GM12874 (cell line): ENCODE data around the gene PCNT.

Source experiments
- TF ChIP-seq, protein P1 (sequence below): IDR thresholded peaks from 2 replicates; pipeline ENCODE4 v1.5.1; 2011; ENCODE audit warnings: low read depth, mild to moderate bottlenecking, control low read depth, low read length, moderate library complexity; ENCODE audit not compliant: insufficient read depth

Gene PCNT

GRCh38 chr21:46469275-46469674 is 145.3 kb downstream of the PCNT start:
- TF ChIP-seq, protein P1, sequence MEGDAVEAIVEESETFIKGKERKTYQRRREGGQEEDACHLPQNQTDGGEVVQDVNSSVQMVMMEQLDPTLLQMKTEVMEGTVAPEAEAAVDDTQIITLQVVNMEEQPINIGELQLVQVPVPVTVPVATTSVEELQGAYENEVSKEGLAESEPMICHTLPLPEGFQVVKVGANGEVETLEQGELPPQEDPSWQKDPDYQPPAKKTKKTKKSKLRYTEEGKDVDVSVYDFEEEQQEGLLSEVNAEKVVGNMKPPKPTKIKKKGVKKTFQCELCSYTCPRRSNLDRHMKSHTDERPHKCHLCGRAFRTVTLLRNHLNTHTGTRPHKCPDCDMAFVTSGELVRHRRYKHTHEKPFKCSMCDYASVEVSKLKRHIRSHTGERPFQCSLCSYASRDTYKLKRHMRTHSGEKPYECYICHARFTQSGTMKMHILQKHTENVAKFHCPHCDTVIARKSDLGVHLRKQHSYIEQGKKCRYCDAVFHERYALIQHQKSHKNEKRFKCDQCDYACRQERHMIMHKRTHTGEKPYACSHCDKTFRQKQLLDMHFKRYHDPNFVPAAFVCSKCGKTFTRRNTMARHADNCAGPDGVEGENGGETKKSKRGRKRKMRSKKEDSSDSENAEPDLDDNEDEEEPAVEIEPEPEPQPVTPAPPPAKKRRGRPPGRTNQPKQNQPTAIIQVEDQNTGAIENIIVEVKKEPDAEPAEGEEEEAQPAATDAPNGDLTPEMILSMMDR: no peak

DNA sequence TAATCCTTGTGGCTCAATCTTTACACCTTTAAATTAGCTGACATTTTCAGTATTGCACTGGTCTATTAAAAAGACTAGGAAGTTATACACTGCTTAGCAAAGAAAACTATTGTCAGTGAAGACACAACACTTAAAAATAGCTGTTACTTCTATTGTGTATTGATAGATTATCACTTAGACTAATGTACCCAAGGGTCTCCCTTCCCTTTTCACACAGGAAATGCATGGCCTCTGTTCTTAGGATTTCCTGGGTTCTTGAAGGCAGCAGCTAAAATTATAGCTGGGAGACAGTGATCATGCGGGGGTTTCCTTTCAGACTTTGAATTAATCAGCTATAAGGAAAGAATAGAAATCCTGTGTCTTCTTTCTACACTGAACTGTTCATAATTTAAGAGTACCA is 147.6 kb downstream of the PCNT start:
- TF ChIP-seq, protein P1: no peak

- TF ChIP-seq, protein P1: no peak
Observed at GRCh38 chr21:46472246-46472645, 148.3 kb downstream of the PCNT start.

DNA sequence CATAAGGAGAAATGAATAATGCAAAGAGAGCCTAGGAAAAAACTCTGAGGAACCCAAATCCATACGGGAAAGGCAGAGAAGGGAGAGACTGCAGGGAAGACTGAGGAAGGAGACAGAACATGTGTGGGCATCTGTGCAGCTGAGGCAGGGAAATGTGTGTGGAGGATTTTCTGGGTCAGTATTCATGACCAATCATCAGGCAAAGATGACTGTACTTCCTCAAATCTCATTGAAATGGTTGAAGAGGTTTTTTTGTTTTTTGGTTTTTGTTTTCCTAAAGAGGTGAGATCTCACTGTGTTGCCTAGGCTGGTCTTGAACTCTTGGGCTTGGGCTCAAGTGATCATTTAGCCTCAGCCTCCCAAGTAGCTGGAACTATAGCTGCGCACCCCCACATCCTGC is 150.4 kb downstream of the PCNT start:
- TF ChIP-seq, protein P1: no peak

- TF ChIP-seq, protein P1: no peak
Observed at GRCh38 chr21:46475296-46475695, 151.3 kb downstream of the PCNT start.

DNA sequence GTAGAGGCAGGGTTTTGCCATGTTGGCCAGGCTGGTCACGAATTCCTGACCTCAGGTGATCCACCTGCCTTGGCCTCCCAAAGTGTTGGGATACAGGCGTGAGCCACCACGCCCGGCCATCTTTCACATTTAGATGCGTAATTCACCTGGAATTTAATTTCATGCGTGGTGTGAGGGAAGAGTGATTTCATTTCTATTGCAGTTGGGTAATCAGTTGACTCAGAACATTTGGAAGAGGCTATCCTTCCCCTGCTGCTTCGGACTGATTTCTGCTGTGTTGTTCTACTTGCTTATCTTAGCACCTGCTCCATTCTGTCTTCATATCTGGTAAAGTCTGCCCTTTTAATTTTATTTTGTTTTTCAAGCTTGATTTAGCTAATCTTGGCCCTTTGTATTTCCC is 153.8 kb downstream of the PCNT start:
- TF ChIP-seq, protein P1: no peak

- TF ChIP-seq, protein P1: no peak
Observed at GRCh38 chr21:46478910-46479309, 155.0 kb downstream of the PCNT start.

DNA sequence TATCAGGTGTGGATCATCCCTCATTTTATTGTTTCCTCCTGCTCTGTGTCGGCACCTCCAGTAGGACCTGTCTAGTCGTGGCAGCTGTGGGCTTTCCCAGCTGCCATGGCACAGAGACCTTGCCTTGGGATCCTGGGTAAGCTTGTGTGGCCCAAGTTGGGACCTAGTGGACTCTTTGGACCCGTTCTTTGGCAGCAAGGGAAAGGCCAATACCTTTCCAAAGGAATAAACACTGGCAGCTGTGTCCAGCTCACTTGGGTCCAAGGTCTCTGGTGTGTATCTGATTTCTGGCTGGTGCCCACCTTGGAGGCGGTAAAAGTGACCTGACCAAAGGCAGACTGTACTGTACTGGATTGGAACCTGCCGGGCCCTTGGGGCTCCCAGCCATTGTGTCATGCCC is 156.5 kb downstream of the PCNT start:
- TF ChIP-seq, protein P1: no peak
